IMR-90 (cell line): ENCODE data around the gene PDS5A. TPM values are rescaled to one million over a fixed set of nuclear protein-coding genes. Genes with fewer than 3 reads are reported as not detected.

Experiments used
- ATAC-seq: fragments of 200-7000 bp; cut with Tn5 transposase; 2 replicates; pipeline ENCODE4 v1.9.1; 2020; ENCODE audit warnings: low read depth, mild to moderate bottlenecking, moderate library complexity
- BruUV-seq: library from RNA; stranded (reverse); fragments of 400-500 nt; replicated peaks from 2 replicates; lab custom pipeline; 2021; lab: Mats Ljungman, UMichigan
- CTCF ChIA-PET: fragments of 300-600 bp; formaldehyde crosslinking; extraction: SDS; loops from one replicate; lab custom pipeline; 2021; ENCODE audit warnings: antibody characterized with exemption; lab: Yijun Ruan, JAX
- POLR2A ChIA-PET: fragments of 300-600 bp; sonication (Branson Sonifier 250); formaldehyde crosslinking; loops from one replicate; lab custom pipeline; 2022; ENCODE audit warnings: antibody characterized with exemption; ENCODE audit not compliant: unreplicated experiment; lab: Charles Lee
- DNase-seq: peaks from one replicate; pipeline ENCODE4 v3.0.0; 2013
- H2AFZ ChIP-seq: replicated peaks from 2 replicates; pipeline ENCODE3; 2013; ENCODE audit warnings: low read length, mild to moderate bottlenecking; ENCODE audit not compliant: poor library complexity
- H2AK5ac ChIP-seq: 2 replicates; pipeline ENCODE4 v1.6.1; 2013; ENCODE audit warnings: low read depth, low read length, inconsistent platforms
- H2AK9ac ChIP-seq: replicated peaks from 2 replicates; pipeline ENCODE3; 2013; ENCODE audit warnings: mild to moderate bottlenecking, low read depth, low read length, moderate library complexity; ENCODE audit not compliant: poor library complexity
- H2BK120ac ChIP-seq: 2 replicates; pipeline ENCODE4 v1.6.1; 2013; ENCODE audit warnings: low read depth, low read length, inconsistent platforms
- H2BK15ac ChIP-seq: 3 replicates; pipeline ENCODE4 v1.6.1; 2013; ENCODE audit warnings: low read depth, low read length, inconsistent platforms
- H2BK20ac ChIP-seq: 2 replicates; pipeline ENCODE4 v1.6.1; 2013; ENCODE audit warnings: low read depth, mild to moderate bottlenecking, inconsistent platforms, low read length, moderate library complexity
- H2BK5ac ChIP-seq: 2 replicates; pipeline ENCODE4 v1.6.1; 2013; ENCODE audit warnings: mild to moderate bottlenecking, low read depth, low read length, inconsistent platforms; ENCODE audit not compliant: poor library complexity, severe bottlenecking
- H3K14ac ChIP-seq: replicated peaks from 2 replicates; pipeline ENCODE4 v1.6.1; 2013; ENCODE audit warnings: low read depth, low read length, inconsistent platforms
- H3K18ac ChIP-seq: 2 replicates; pipeline ENCODE4 v1.6.1; 2013; ENCODE audit warnings: low read depth, low read length, control low read depth
- H3K23ac ChIP-seq: 2 replicates; pipeline ENCODE4 v1.6.1; 2013; ENCODE audit warnings: low read depth, low read length, inconsistent platforms
- H3K27ac ChIP-seq: 2 replicates; pipeline ENCODE4 v1.5.1; 2013; ENCODE audit warnings: mild to moderate bottlenecking, control low read depth, low read length; ENCODE audit not compliant: insufficient read depth
- H3K27me3 ChIP-seq: 2 replicates; pipeline ENCODE4 v1.6.1; 2013; ENCODE audit warnings: low read length; ENCODE audit not compliant: control insufficient read depth, insufficient read depth
- H3K36me3 ChIP-seq: 2 replicates; pipeline ENCODE4 v1.6.1; 2013; ENCODE audit warnings: low read length, mixed read lengths; ENCODE audit not compliant: control insufficient read depth, insufficient read depth
- H3K4ac ChIP-seq: 2 replicates; pipeline ENCODE4 v1.6.1; 2013; ENCODE audit warnings: low read depth, low read length, inconsistent platforms
- H3K4me1 ChIP-seq: 2 replicates; pipeline ENCODE4 v1.6.1; 2013; ENCODE audit warnings: low read length, mixed read lengths; ENCODE audit not compliant: control insufficient read depth, insufficient read depth
- H3K4me2 ChIP-seq: 2 replicates; pipeline ENCODE4 v1.6.1; 2013; ENCODE audit warnings: low read depth, mild to moderate bottlenecking, control low read depth, low read length, moderate library complexity
- H3K4me3 ChIP-seq: 2 replicates; pipeline ENCODE4 v1.5.1; 2013; ENCODE audit warnings: low read depth, mild to moderate bottlenecking, control low read depth, low read length, moderate library complexity; ENCODE audit not compliant: insufficient read depth
- H3K56ac ChIP-seq: 2 replicates; pipeline ENCODE4 v1.6.1; 2013; ENCODE audit warnings: low read length, inconsistent platforms; ENCODE audit not compliant: insufficient read depth; ENCODE audit errors: extremely low read depth
- H3K79me1 ChIP-seq, 2 experiments: 2 replicates each; pipeline ENCODE4 v1.6.1; 2013; ENCODE audit warnings: low read length in 2 of 2, inconsistent platforms in 1 of 2, low read depth in 1 of 2
- H3K9ac ChIP-seq: 2 replicates; pipeline ENCODE4 v1.6.1; 2013; ENCODE audit warnings: low read depth, low read length, control low read depth
- H3K9me1 ChIP-seq: 2 replicates; pipeline ENCODE4 v1.6.1; 2013; ENCODE audit warnings: low read length, inconsistent platforms; ENCODE audit not compliant: insufficient read depth
- H3K9me3 ChIP-seq: 2 replicates; pipeline ENCODE4 v1.6.1; 2013; ENCODE audit warnings: low read length; ENCODE audit not compliant: control insufficient read depth, insufficient read depth
- H4K20me1 ChIP-seq: 2 replicates; pipeline ENCODE4 v1.6.1; 2013; ENCODE audit warnings: low read length, inconsistent platforms; ENCODE audit not compliant: insufficient read depth
- H4K5ac ChIP-seq: 2 replicates; pipeline ENCODE4 v1.6.1; 2013; ENCODE audit warnings: mild to moderate bottlenecking, low read depth, low read length, control low read depth
- H4K8ac ChIP-seq, 2 experiments: 2 replicates each; pipeline ENCODE4 v1.6.1; 2013; ENCODE audit warnings: low read depth in 2 of 2, low read length in 2 of 2, control low read depth in 1 of 2, inconsistent platforms in 1 of 2
- H4K91ac ChIP-seq: 2 replicates; pipeline ENCODE4 v1.6.1; 2013; ENCODE audit warnings: low read depth, low read length, inconsistent platforms; ENCODE audit not compliant: insufficient read depth
- RFX5 ChIP-seq: IDR thresholded peaks from 2 replicates; pipeline ENCODE4 v1.8.0; 2012; ENCODE audit warnings: low read depth, mild to moderate bottlenecking, low read length, moderate library complexity
- WGBS, 2 experiments: methylation state at CpG; one replicate each; pipeline versions ENCODE4 v1.1.5 to v1.1.7; 2013; ENCODE audit warnings: missing lambda C conversion rate in 2 of 2; ENCODE audit not compliant: insufficient read length in 1 of 2; ENCODE audit errors: extremely low coverage in 2 of 2; 5-methylcytosine and 5-hydroxymethylcytosine counted together
- dilution Hi-C: fragments of 300-500 bp; cut with HindIII; formaldehyde crosslinking; loops from one replicate; pipeline ENCODE4 v1.14.3; 2018; ENCODE audit warnings: low sequenced_read_pairs; ENCODE audit not compliant: unreplicated experiment
- in situ Hi-C: fragments of 300-500 bp; cut with MboI; formaldehyde crosslinking; loops from 3 replicates; pipeline ENCODE4 v1.14.3; 2019; ENCODE audit warnings: low sequenced_read_pairs, inconsistent platforms, mixed read lengths
- intact Hi-C: fragments of 100-400 bp; cut with micrococcal nuclease; formaldehyde crosslinking; loops from 2 replicates; pipeline ENCODE4 v1.10.0; 2022
- polyA plus RNA-seq, 3 experiments: library from polyadenylated mRNA; depleted of rRNA; stranded (reverse); fragments of >200 nt; gene quantifications; 2 replicates each; pipeline ENCODE4 v1.2.3, GENCODE V29; 2012; ENCODE audit warnings: low replicate concordance in 1 of 3
- total RNA-seq: library from RNA; depleted of rRNA; stranded (reverse); fragments of >200 nt; gene quantifications from 2 replicates; pipeline ENCODE4 v1.2.3, GENCODE V29; 2012

The PDS5A gene
- total and polyA plus RNA-seq, 2 of the 4 experiments (the other 2 are of a cell fraction) = 16.3 to 33.5 TPM

- Histone ChIP-seq H3K4ac (no peak overlapping the region), H3K27ac (no peak overlapping the region), H3K56ac (no peak overlapping the region), H3K79me1 (peaks cover 42 to 80% of the 10 kb centered on the region in 2 experiments), H4K5ac (no peak overlapping the region), H4K91ac (no peak overlapping the region), H3K4me3 (no peak overlapping the region), H3K23ac (no peak overlapping the region; the same call in 1 of the 2 replicates), H2BK15ac (no peak overlapping the region), H3K4me1 (peaks cover 19% of the 10 kb centered on the region), H2AK5ac (no peak overlapping the region), H3K4me2 (no peak overlapping the region), H3K9ac (no peak overlapping the region), H2BK5ac (no peak overlapping the region), H4K8ac (no peak overlapping the region), H3K18ac (no peak overlapping the region), H4K20me1 (peaks cover 44% of the 10 kb centered on the region), H2AK9ac (peak overlapping the region; percentile 4), H3K9me1 (peaks cover 19% of the 10 kb centered on the region), H2AFZ (no peak overlapping the region), H3K36me3 (no peaks in the 10 kb centered on the region), H3K27me3 (no peaks in the 10 kb centered on the region), H2BK20ac (no peak overlapping the region), H3K9me3 (no peaks in the 10 kb centered on the region), H2BK120ac (no peak overlapping the region), H3K14ac (no peak overlapping the region)
- in situ Hi-C loops = no loop called here
- ChIA-PET POLR2A (no interaction called here), CTCF (no interaction called here)
- DNase-seq (no peak), ATAC-seq (no peak)
- no peak for TF ChIP-seq RFX5
- intact Hi-C loops = no loop called here
- 100% methylated on average over 1 of the region's 6 CpGs; no CpG with 5 or more reads in 1 of the 2 experiments for WGBS, 2 experiments
- no TSS peak for BruUV-seq
- dilution Hi-C loops = no loop called here
Observed at GRCh38 chr4:39936565-39937418, 40.9 kb downstream of the PDS5A start.
